HG02588 (cell line): ENCODE measurements around the gene ANKRD35.

Experiments
- ATAC-seq: cut with Tn5 transposase; IDR thresholded peaks from one replicate; pipeline ENCODE4 v1.9.1; 2021; ENCODE audit warnings: mild to moderate bottlenecking, moderate library complexity; ENCODE audit not compliant: unreplicated experiment

ANKRD35 gene

GRCh38 chr1:145897969-145898368 lies 12.3 kb upstream of the ANKRD35 start:
- no peak for ATAC-seq

- ATAC-seq, result no peak
Observed at GRCh38 chr1:145895471-145895870, 9.8 kb upstream of the ANKRD35 start.

- no peak for ATAC-seq
Observed at GRCh38 chr1:145893306-145894055, 7.8 kb upstream of the ANKRD35 start.

- ATAC-seq, result no peak
Observed at GRCh38 chr1:145892486-145893087, 6.9 kb upstream of the ANKRD35 start.

- no peak for ATAC-seq
Observed at GRCh38 chr1:145891587-145892485, 6.2 kb upstream of the ANKRD35 start.

- ATAC-seq, result no peak
Observed at GRCh38 chr1:145891143-145891542, 5.5 kb upstream of the ANKRD35 start.

GRCh38 chr1:145889722-145890121 lies 4.1 kb upstream of the ANKRD35 start:
- ATAC-seq, result no peak

GRCh38 chr1:145887631-145888030 lies 2.0 kb upstream of the ANKRD35 start:
- no peak for ATAC-seq

- no peak for ATAC-seq
Observed at GRCh38 chr1:145886816-145887215, 1.1 kb upstream of the ANKRD35 start.

GRCh38 chr1:145886390-145886789 lies 724 bp upstream of the ANKRD35 start:
- ATAC-seq, result no peak

- ATAC-seq, result no peak
Observed at GRCh38 chr1:145884675-145885074, 991 bp downstream of the ANKRD35 start.

- no peak for ATAC-seq
Observed at GRCh38 chr1:145879775-145880174, 5.9 kb downstream of the ANKRD35 start.

- no peak for ATAC-seq
Observed at GRCh38 chr1:145878724-145879123, 6.9 kb downstream of the ANKRD35 start.

GRCh38 chr1:145877923-145878486 lies 7.7 kb downstream of the ANKRD35 start:
- no peak for ATAC-seq

GRCh38 chr1:145874646-145875045 lies 11.0 kb downstream of the ANKRD35 start:
- no peak for ATAC-seq

GRCh38 chr1:145871994-145872924 lies 13.4 kb downstream of the ANKRD35 start:
- ATAC-seq, result no peak

GRCh38 chr1:145868232-145868631 lies 17.4 kb downstream of the ANKRD35 start:
- no peak for ATAC-seq

- ATAC-seq, result no peak
Observed at GRCh38 chr1:145863282-145864018, 22.2 kb downstream of the ANKRD35 start.

GRCh38 chr1:145859491-145860023 lies 26.1 kb downstream of the ANKRD35 start:
- ATAC-seq, result peak; percentile 78
